HG03097 (cell line): ENCODE data around the gene ARFGEF3.
"Not testable (repeated sequence)": the region's sequence is repeated elsewhere in the genome, so short reads cannot be mapped to it uniquely, and the experiment has no call there.

Source experiments
- ATAC-seq: cut with Tn5 transposase; IDR thresholded peaks from one replicate; pipeline ENCODE4 v1.9.1; 2021; ENCODE audit not compliant: unreplicated experiment, low FRiP score

The ARFGEF3 gene

DNA sequence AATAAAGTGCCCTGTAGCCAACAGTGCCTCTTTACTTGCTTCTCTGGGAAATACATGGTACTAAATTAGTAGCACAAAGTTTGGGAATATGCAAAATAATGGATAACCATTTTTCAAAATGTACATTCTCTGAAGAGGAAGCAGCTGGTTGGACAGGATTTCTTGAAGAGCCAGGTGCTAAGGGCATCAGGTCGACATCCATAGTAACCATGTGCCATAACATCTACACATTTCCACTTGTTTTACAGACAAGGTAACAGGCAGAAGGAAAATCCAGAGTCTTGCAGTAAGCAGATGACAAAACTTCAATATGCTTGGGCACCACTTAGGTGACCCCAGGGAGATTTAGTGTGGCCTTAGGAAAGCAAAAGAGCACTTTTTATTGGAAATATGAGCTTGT, 179.4 kb downstream of the ARFGEF3 start:
- ATAC-seq = no peak

DNA sequence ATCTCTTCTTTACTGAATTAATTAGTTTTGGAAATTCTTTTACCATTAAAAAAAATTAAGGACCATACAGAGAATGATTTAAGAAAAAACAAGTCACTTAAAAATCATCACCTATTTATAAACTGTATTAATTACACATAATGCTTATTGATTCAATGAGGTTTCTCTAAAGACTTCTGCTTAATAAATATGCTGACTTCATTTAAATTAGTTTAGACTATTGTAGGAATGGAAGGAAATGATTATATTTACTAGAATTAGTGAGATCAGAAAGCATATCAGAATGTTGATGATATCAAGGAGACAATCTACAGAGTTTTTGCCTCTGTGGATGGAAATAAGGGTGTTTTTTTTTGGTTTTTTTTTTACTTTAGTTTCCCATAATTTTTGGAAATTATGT, 181.4 kb downstream of the ARFGEF3 start:
- ATAC-seq = no peak

DNA sequence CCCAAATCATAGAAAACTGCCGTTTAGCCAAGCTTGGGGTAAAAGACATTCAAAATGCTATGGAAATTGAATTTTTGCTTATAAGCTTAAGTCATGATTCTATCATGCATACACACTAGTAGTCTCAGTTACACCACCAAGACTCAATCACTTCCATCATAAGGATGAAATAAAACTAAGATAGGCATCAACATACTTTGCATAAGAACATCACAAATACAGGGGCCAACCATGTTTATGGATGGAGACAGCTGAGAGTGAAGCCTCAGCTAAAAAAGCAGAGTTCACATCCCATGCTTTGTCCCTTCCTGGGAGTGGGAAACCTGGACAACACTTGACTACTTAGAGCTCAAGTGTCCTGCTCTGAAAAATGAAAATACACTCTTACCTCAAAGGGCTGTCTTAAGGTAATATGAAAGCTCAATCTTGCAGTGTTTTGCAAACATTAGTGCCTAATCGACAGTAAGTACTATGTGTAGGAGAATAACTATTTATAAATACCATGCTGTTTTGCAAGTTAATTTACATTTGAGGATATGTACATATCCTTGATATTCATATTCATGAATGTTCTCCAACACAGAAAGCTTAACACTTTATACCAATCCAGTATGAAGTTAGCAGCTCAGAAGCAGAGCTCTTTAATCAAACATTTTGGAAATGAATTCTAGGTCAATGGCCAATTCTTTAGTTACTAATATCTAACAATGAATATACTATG, 184.0 kb downstream of the ARFGEF3 start:
- ATAC-seq = no peak

DNA sequence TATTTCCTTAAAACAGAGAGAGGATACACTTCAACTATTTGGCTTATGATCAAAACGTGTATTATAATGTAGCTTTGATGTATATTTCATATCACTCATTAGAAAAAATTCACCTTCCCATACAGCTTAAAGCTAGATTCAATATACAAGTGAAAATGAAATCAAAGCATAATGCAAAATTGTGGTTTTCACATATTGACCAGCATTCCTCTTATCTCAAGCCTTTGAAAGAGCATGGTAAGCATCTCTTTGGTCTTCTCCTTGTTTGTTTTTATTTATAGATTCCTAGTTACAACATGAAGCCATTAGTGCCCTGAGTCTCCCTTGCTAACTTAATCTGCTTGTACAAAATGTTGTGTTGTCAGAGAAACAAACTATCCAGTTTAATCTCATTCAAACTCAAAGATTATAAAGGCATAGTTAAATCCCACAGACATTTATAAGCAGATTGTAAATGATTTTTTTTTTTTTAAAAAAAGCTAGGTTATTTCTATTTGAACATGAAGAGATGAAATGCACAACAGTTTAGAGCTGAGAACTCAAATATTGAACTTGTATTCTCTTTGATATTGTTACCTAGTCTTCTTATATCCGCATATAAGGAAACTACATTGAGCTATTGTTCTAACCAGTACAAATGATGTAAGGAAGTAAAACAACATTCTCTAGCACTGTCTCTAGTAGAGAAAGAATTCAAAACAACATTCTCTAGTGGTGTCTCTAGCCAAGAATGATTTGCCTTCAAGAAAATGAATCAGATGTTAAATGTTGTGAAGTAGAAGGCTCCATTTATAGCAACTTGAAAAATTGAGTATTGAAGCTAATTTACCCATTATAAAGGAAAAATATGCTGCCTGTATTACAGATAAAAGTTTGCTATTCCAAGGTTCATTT, 184.8 kb downstream of the ARFGEF3 start:
- no peak for ATAC-seq

DNA sequence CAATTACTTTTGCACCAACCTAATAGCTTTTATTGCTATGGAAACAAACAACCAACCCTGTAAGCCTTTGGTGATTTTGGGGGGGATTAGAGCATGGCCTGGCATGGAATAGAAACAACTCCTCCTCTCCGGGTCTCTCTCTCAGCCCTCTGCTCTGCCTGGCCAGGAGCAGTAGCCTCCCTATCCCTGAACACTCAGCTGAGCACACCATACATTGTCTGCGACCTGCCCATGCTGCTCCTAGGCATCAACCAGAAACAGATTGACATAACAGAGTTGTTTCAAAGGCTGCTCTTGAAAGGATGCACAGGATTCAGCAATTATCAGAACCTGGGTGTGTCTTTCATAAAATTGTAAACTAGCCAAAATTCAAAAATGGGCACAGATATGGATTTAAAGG, 186.1 kb downstream of the ARFGEF3 start:
- no peak for ATAC-seq

DNA sequence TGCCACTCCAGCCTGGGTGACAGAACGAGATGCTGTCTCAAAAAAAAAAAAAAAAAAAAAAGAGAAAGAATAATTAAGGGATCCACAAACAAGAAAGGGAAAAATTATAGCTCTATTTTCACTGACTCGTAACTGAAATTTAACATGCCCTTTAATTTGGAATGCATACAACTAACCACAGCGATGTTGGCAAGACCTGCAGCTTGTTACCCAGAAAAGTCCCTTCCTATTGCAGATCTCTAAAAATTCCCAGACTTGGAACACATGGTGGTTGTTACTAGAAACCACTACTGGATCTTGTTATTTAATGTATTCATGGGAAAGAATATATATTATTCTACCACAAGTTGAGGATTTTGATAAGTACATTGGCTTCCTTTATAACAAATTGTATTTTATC, 188.2 kb downstream of the ARFGEF3 start:
- no peak for ATAC-seq

DNA sequence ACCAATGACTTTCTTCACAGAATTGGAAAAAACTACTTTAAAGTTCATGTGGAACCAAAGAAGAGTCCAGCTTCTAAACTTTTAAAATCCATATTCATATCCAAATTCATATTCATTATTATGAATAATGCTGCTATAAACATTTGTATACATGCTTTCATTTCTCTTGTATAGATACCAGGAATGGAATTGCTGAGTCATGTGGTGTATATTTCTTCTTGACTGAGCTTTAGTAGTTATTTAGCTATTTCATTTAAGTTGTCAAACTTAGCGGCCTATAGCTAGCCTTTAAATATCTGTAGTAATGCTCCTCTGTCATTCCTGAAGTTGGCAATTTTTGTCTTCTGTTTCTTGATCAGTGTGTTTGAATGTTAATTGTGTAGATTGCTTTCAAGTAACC, 196.2 kb downstream of the ARFGEF3 start:
- no peak for ATAC-seq

DNA sequence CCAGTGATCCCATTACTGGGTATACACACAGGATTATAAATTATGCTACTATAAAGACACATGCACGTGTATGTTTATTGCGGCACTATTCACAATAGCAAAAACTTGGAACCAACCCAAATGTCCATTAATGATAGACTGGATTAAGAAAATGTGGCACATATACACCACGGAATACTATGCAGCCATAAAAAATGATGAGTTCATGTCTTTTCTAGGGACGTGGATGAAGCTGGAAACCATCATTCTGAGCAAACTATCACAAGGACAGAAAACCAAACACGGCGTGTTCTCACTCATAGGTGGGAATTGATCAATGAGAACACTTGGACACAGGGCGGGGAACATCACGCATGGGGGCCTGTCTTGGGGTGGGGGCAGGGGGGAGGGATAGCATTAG, 206.9 kb downstream of the ARFGEF3 start:
- ATAC-seq = not testable (repeated sequence)

DNA sequence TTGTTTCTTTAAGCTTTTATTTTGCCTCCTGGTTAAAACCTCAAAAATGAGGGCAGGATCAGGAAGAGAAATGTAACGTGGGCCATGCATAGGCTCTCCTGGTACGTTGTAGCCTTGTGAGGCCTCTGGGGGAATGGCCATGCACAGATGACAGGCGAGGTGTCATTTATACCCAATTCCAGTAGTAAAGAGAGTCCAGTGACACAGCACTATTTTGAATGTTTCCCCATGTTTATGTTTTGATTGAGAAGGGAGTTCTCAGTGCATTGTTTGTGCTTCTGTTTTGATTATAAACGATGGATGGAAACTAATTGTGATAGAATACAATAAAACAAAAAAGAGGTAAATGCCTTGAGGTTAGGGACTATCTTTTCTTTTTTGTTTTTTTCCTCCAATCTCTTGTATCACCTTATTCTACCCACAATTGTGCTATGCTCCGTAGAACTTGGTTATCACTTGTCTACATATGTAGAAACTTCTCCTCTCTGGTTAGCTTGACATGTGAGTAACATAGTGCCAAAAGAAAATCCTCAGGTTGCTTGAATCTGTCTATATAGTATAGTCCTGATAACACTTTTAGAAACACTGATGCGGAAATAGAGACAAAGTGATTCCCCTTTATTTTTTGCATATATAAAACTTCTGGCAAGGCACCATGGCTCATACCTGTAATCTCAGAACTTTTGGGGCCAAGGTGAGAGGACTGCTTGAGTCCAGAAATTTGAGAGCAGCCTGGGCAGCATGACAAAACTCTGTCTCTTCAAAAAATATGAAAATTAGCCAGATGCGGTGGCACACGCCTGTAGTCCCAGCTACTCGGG, 209.1 kb downstream of the ARFGEF3 start:
- ATAC-seq = no peak

DNA sequence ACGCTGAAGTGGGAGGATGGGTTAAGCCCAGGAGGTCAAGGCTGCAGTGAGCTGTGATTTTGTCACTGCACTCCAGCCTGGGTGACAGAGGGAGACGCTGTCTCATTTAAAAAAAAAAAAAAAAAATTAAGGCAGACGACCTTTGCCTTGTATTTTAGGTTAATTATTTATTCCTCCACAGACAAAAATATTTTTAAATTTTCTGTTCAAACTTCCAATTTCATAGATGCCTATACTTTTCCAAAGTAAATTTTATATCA, 209.6 kb downstream of the ARFGEF3 start:
- no peak for ATAC-seq

DNA sequence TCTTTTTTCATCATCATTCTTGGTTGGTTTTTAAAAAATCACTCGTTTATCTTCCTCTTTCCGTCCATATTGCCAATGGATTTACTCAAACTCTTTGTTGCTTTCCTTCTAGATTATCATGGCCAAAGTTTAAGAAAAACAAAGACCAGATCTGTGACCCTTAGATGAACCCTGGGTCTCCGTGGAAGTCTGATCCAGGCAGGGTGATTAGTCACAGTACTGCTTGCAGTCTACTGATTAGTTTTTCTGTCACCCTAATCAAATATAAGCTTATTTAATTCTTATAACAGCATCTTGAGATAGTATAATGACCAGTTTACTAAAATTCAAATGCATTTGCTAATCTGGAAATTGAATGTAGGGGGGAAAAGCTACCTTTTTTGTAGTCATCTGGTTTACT, 210.0 kb downstream of the ARFGEF3 start:
- ATAC-seq = no peak

DNA sequence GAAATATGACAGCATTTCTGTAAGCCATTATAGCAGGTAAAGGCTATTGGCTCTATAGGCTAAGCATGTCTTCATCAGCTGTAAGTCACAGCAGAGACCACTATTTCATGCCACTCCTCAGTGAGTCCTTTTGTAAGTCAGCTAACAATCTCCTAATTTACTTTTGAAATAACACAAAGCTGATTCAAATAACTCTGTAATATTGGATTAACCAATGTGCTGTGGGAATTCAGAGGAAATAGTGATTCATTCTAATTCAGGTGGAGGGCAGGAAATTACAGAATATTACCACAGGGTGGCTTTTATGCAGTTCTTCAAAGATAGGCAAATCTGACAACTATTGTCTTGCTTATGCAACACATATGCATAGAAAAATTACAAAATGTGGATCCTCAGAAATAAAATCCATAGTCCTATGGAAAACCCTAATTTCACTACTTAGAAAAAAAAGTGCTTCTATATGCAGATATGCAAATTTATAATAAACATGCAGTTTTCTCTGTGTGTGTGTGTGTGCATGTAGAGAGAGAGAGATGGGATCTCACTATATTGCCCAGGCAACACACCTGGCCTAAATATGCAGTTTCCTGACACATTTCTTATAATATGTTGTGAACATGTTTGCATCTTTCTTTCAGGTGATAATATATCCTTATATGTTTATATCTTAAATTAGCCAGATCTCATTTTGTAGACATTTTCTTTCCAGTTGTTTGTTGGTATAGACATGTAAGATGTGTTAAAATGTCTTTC, 211.1 kb downstream of the ARFGEF3 start:
- ATAC-seq = no peak

DNA sequence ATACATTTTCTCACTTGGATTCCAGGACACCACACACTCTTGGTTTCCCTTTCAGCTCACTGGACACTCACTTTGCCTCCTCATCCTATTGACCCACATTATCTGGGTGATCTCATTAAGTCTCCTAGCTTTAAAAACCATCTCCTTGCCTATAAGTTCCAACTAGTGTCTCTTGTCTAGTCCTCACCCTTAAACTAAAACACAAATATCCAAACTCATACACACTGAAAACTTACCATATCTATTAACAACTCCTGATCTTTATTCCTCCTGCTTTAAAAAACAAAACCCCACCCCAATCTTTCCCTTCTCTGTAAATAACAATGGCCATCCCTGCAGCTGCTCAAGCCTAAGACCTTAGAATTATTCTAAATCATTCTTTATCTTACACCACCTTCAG, 212.5 kb downstream of the ARFGEF3 start:
- no peak for ATAC-seq

DNA sequence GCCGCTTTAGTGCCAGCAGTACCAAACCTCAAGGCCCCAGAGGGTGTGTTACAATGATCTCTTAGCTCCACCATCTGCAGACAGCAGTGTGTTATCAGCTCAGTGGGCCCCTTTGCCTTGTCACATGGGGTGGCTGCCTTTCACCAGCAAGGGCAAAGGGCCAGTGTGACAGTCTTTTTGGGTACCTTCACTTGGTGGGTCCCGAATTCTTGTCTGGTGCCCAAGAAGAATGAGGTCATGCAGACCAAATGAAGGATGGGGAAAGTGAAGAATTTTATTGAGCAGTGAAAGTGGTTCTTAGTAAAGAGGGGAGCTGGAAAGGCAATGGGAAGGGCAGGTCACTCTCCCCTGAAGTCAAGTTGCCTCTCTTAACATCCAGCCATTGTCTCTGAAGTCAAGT, 213.1 kb downstream of the ARFGEF3 start:
- ATAC-seq = no peak

DNA sequence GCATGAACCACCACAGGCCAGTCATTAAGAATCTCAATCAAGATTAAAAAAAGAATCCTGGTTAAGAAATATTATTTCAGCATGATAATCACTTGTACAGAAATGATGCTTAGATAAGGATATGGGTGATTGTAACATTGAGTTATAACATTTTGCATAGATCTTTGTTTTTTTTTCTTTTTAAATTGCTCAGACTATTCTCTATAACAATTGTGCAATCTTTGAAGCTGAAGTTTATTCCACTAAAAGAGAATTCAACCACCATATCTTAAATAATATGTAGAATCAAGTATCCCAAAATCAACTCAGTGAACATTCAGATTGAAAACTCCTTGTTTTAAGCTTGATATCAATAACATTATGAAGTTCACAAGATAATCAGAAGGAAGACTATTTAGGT, 215.3 kb downstream of the ARFGEF3 start:
- ATAC-seq = no peak

DNA sequence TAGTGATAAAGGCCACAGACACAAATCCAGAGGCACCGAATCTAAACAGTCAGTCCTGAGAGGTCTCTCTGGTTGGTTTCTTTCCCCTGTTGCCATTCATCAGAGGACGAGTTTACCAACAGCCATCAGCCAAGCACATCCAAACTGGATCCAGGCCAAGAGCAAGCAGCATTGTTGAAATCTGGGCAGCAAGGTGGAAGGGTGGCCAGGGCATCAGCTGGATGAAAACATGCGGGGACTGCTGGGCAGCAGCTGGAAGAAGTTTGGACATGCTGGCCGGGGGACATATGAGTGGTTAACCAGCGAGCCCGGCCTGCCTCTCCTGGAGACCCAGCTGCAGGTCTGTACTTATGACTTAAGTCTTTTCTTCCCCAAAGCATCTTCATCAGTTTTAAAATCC, 216.1 kb downstream of the ARFGEF3 start, which contains the start of gene SMIM28:
Gene SMIM28, plus strand, starts transcription at position 62 of the 400 bp plus-strand sequence. Its CDS starts 168 bp downstream, at position 230.
- ATAC-seq = no peak

DNA sequence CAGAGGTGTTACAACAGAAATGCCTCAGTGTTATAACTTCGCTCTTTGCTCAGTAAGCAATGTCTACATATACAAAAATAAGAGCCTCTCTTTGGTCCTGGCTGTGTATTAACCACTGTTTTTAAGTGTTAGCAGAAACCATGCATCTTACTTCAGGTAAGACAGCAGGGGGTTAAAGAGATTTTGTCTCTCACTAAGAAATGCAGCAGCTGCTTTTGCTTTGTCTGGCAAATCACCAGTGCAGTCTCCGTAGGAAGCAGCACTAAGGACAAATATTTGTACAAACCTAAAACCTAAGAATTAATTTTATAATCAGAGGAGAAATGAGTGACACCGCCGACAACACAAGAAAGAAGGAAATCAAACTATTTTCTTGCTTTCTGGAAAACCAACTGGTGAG, 216.7 kb downstream of the ARFGEF3 start:
- ATAC-seq = no peak

DNA sequence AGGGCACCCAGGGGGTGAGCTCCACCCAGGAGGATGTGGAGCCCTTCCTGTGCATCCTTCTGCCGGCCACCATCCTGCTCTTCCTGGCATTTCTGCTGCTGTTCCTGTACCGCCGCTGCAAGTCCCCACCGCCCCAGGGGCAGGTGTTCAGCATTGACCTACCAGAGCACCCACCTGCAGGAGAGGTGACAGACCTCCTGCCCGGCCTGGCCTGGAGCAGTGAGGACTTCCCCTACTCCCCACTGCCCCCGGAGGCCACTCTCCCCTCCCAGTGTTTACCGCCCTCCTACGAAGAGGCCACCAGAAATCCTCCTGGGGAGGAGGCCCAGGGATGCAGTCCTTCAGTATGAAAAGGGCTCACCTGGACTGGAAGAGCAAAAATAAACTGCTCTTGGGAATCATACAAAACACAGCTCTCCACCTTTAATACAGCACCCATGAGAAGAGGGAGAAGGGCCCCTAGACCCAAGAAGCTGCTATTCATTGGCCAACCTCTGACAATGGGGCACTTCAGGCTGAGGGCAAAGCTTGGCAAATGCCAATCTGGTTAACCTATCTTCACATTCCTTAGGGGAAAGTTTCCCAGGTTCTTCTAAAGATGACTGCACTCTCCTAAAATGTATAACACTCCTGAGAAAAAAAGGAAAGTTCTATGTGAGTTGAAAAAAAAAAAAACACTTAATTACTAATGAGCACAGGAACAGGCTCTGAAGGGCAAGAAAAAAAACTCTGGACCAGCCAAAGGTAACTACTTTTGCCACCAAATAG, 220.9 kb downstream of the ARFGEF3 start:
- ATAC-seq = no peak

DNA sequence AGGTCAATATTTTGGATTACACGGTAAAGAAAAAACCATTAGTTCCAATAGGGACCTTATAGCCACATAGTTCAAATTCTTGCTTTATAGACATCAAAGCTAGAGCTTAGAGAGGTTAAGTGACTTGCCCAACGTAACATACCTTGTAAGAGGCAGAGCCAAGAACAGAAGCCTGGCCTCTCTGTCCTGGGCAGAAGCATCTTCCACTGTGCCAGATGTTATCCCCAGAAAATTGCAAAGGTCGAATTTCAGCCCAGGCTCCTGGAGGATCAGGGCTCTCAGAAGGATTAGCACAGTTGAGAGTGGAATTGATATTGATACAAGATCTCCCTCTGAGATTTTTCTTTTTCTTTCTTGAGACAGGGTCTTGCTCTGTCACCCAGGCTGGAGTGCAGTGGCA, 222.0 kb downstream of the ARFGEF3 start:
- no peak for ATAC-seq

DNA sequence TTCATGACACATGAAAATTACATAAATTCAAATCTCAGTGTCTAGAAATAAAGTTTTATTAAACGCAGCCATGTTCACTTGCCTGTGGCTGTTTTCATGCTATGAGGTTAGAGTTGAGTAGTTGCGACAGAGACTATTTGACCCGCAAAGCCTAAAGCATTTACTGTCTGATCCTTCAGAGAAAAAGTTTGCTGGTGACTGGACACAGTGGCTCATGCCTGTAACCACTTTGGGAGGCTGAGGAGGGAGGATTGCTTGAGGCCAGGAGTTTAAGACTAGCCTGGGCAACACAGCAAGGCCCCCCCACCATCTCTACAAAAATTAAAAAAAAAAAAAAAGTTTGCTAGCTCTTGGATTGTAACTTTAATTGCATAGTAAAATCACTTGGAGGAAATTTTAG, 225.2 kb downstream of the ARFGEF3 start:
- no peak for ATAC-seq
